HG02885 (cell line): ENCODE results near the gene AGAP1.

Experiments used
- ATAC-seq: cut with Tn5 transposase; IDR thresholded peaks from one replicate; pipeline ENCODE4 v1.9.1; 2021; ENCODE audit warnings: mild to moderate bottlenecking; ENCODE audit not compliant: unreplicated experiment, poor library complexity

Gene AGAP1

GRCh38 chr2:235642446-235643098 lies 148.7 kb downstream of the AGAP1 start:
- ATAC-seq = no peak

GRCh38 chr2:235643680-235644511 lies 150.1 kb downstream of the AGAP1 start:
- no peak for ATAC-seq

GRCh38 chr2:235647264-235647663 lies 153.4 kb downstream of the AGAP1 start:
- ATAC-seq = no peak

GRCh38 chr2:235647877-235648276 lies 154.0 kb downstream of the AGAP1 start:
- ATAC-seq = no peak

- ATAC-seq = no peak
Measured at GRCh38 chr2:235649418-235649817, 155.6 kb downstream of the AGAP1 start.

- ATAC-seq = no peak
Measured at GRCh38 chr2:235651643-235652042, 157.8 kb downstream of the AGAP1 start.

- ATAC-seq = no peak
Measured at GRCh38 chr2:235654103-235654813, 160.4 kb downstream of the AGAP1 start.

- ATAC-seq = no peak
Measured at GRCh38 chr2:235658351-235659174, 164.7 kb downstream of the AGAP1 start.

- ATAC-seq = no peak
Measured at GRCh38 chr2:235659767-235660322, 166.0 kb downstream of the AGAP1 start.

- ATAC-seq = no peak
Measured at GRCh38 chr2:235660484-235661082, 166.7 kb downstream of the AGAP1 start.

GRCh38 chr2:235661167-235661937 lies 167.5 kb downstream of the AGAP1 start:
- ATAC-seq = no peak

- no peak for ATAC-seq
Measured at GRCh38 chr2:235661952-235662351, 168.1 kb downstream of the AGAP1 start.

- ATAC-seq = no peak
Measured at GRCh38 chr2:235663875-235664274, 170.0 kb downstream of the AGAP1 start.

- no peak for ATAC-seq
Measured at GRCh38 chr2:235665661-235666212, 171.9 kb downstream of the AGAP1 start.

GRCh38 chr2:235666213-235666781 lies 172.5 kb downstream of the AGAP1 start:
- ATAC-seq = no peak

GRCh38 chr2:235668782-235669181 lies 174.9 kb downstream of the AGAP1 start:
- no peak for ATAC-seq

GRCh38 chr2:235669269-235669831 lies 175.5 kb downstream of the AGAP1 start:
- no peak for ATAC-seq
